Peyer's patch (tissue), 4 donors: Measurements from ENCODE around the gene TTYH3.

Source experiments
- POLR2A ChIP-seq, 2 donors: fragments of 450-650 bp; IDR thresholded peaks; one replicate each; pipeline ENCODE4 v1.5.1; 2017; ENCODE audit warnings: antibody characterized with exemption in 2 of 2, mild to moderate bottlenecking in 2 of 2, moderate library complexity in 2 of 2
- TF ChIP-seq, protein P1 (sequence below), 6 experiments: fragments of 450-650 bp in 4 of 6; fragments of 200-600 bp in 2 of 6; sonication (generic) in 1 of 6; IDR thresholded peaks; one replicate each; pipeline ENCODE4 v1.5.1; 2017 to 2019; ENCODE audit warnings: antibody characterized with exemption in 6 of 6, mild to moderate bottlenecking in 3 of 6, moderate library complexity in 1 of 6

DNA sequence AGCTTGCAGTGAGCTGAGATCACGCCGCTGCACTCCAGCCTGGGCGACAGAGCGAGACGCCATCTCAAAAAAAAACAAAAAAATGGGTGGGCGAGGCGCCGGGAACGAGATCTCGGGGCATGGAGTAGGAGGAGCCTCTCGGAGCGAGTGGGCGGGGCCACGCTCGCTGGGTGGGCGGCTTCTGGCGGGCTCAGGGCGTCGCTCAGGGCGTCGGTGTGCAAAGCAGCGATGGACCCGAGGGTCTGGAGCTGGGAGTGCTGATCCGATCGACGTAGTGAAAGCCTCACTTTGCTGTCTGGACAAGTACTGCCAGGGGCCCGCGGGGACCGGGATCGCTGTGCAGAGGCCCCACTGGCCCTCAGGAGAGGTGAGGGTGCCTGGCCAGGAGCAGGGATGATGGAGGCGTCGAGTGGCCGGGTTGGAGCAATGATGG is 33.6 kb downstream of the TTYH3 start:
- TF ChIP-seq, protein P1, sequence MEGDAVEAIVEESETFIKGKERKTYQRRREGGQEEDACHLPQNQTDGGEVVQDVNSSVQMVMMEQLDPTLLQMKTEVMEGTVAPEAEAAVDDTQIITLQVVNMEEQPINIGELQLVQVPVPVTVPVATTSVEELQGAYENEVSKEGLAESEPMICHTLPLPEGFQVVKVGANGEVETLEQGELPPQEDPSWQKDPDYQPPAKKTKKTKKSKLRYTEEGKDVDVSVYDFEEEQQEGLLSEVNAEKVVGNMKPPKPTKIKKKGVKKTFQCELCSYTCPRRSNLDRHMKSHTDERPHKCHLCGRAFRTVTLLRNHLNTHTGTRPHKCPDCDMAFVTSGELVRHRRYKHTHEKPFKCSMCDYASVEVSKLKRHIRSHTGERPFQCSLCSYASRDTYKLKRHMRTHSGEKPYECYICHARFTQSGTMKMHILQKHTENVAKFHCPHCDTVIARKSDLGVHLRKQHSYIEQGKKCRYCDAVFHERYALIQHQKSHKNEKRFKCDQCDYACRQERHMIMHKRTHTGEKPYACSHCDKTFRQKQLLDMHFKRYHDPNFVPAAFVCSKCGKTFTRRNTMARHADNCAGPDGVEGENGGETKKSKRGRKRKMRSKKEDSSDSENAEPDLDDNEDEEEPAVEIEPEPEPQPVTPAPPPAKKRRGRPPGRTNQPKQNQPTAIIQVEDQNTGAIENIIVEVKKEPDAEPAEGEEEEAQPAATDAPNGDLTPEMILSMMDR (IDR thresholded peaks at IDR 0.05) = no peak
- no peak for TF ChIP-seq POLR2A (IDR thresholded peaks at IDR 0.05)
